Neural progenitor cell (in vitro differentiated cells): Measurements from ENCODE around the gene PWWP2B. TPM values are rescaled to one million over a fixed set of nuclear protein-coding genes. Genes with fewer than 3 reads are reported as not detected.

Source experiments
- DNase-seq: peaks from one replicate; pipeline ENCODE4 v3.0.0-alpha.2; 2016; ENCODE audit warnings: low spot score
- H2AFZ ChIP-seq: fragments of 200-600 bp; sonication (generic); replicated peaks from 2 replicates; pipeline ENCODE4 v1.6.1; 2016; ENCODE audit warnings: antibody characterized with exemption
- H3F3A ChIP-seq: fragments of 200-600 bp; sonication (generic); 2 replicates; pipeline ENCODE4 v1.6.1; 2016; ENCODE audit warnings: antibody characterized with exemption, low read depth
- H3K27ac ChIP-seq: fragments of 200-600 bp; sonication (generic); 2 replicates; pipeline ENCODE4 v1.5.1; 2016; ENCODE audit warnings: mild to moderate bottlenecking
- H3K27me3 ChIP-seq: fragments of 200-600 bp; sonication (generic); 2 replicates; pipeline ENCODE4 v1.6.1; 2016; ENCODE audit warnings: mild to moderate bottlenecking, moderate library complexity
- H3K36me3 ChIP-seq: fragments of 200-600 bp; sonication (generic); 2 replicates; pipeline ENCODE4 v1.5.1; 2016
- H3K4me1 ChIP-seq: fragments of 200-600 bp; sonication (generic); 2 replicates; pipeline ENCODE4 v1.6.1; 2016; ENCODE audit warnings: mixed run types
- H3K4me2 ChIP-seq: fragments of 200-600 bp; sonication (generic); 2 replicates; pipeline ENCODE4 v1.6.1; 2016
- H3K4me3 ChIP-seq: fragments of 200-600 bp; sonication (generic); 2 replicates; pipeline ENCODE4 v1.5.1; 2016
- H3K79me2 ChIP-seq: fragments of 200-600 bp; sonication (generic); 2 replicates; pipeline ENCODE4 v1.6.1; 2016; ENCODE audit warnings: low read depth
- H3K9ac ChIP-seq: fragments of 200-600 bp; sonication (generic); 2 replicates; pipeline ENCODE4 v1.6.1; 2016
- H3K9me3 ChIP-seq: fragments of 200-600 bp; sonication (generic); 2 replicates; pipeline ENCODE4 v1.5.1; 2016; ENCODE audit warnings: low read depth
- H4K20me1 ChIP-seq: fragments of 200-600 bp; sonication (generic); 2 replicates; pipeline ENCODE4 v1.6.1; 2016; ENCODE audit warnings: low read depth
- H3K27ac Mint-ChIP-seq: 3 replicates; pipeline ENCODE4 v1.8.0; 2021; ENCODE audit warnings: mixed read lengths
- H3K27me3 Mint-ChIP-seq: 2 replicates; pipeline ENCODE4 v1.8.0; 2022; ENCODE audit warnings: low read depth, mild to moderate bottlenecking, inconsistent platforms, moderate library complexity, mixed read lengths; ENCODE audit not compliant: insufficient read depth
- H3K36me3 Mint-ChIP-seq: 3 replicates; pipeline ENCODE4 v1.8.0; 2021; ENCODE audit warnings: mixed read lengths
- H3K4me1 Mint-ChIP-seq: 3 replicates; pipeline ENCODE4 v1.8.0; 2021; ENCODE audit warnings: mixed read lengths
- H3K4me3 Mint-ChIP-seq: 3 replicates; pipeline ENCODE4 v1.8.0; 2021; ENCODE audit warnings: mild to moderate bottlenecking, moderate library complexity, mixed read lengths
- H3K9me3 Mint-ChIP-seq: 3 replicates; pipeline ENCODE4 v1.8.0; 2020; ENCODE audit warnings: mixed read lengths
- CTCF ChIP-seq: fragments of 200-600 bp; sonication (generic); IDR thresholded peaks from 2 replicates; pipeline ENCODE4 v1.5.1; 2017; ENCODE audit warnings: antibody characterized with exemption, mild to moderate bottlenecking
- EZH2 ChIP-seq: fragments of 200-600 bp; sonication (generic); IDR thresholded peaks from 2 replicates; pipeline ENCODE4 v1.6.1; 2017; ENCODE audit warnings: antibody characterized with exemption, mild to moderate bottlenecking, moderate library complexity
- EZH2phosphoT487 ChIP-seq: fragments of 200-600 bp; sonication (generic); IDR thresholded peaks from 2 replicates; pipeline ENCODE4 v1.6.1; 2017; ENCODE audit warnings: antibody characterized with exemption
- total RNA-seq: library from RNA; depleted of rRNA; stranded (reverse); fragments of >200 nt; gene quantifications from 2 replicates; pipeline ENCODE4 v1.2.3, GENCODE V29; 2015; ENCODE audit warnings: low replicate concordance

PWWP2B gene
- total RNA-seq, 1 donor from 2014 or later: 0.34 TPM

DNA sequence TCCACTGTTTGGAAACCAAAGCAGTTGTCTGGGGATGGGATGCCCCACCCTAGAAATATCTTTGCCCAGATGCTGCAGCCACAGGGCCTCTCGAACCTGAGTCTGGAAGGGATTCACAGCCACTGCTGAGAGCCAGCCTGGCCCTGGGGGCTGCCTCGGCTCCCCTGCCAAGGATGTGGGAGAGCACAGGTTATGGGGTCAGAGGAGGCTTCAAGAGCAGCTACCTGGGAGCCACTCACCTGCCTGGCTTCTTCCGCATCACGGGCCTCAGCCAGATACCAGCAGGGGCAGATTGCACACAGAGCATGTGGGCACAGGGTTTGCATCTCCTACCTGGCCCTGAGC, 5.4 kb upstream of the PWWP2B start:
- Histone ChIP-seq H3K4me2 (no peak overlapping the region), H2AFZ (no peak overlapping the region), H4K20me1 (peaks cover 6% of the 10 kb centered on the region), H3K36me3 (no peaks in the 10 kb centered on the region), H3F3A (peaks cover 23% of the 10 kb centered on the region), H3K27me3 (peaks cover 28% of the 10 kb centered on the region), H3K9me3 (no peaks in the 10 kb centered on the region), H3K9ac (no peak overlapping the region), H3K27ac (no peak overlapping the region), H3K79me2 (no peaks in the 10 kb centered on the region), H3K4me1 (peaks cover 9% of the 10 kb centered on the region), H3K4me3 (no peak overlapping the region)
- no peak for TF ChIP-seq CTCF
- no peak for TF ChIP-seq EZH2
- no peak for TF ChIP-seq EZH2phosphoT487
- no peaks in the 10 kb centered on the region for H3K36me3 Mint-ChIP-seq
- no peak overlapping the region for H3K27ac Mint-ChIP-seq
- DNase-seq: no peak
- no peak overlapping the region for H3K4me3 Mint-ChIP-seq
- peaks cover 6% of the 10 kb centered on the region for H3K9me3 Mint-ChIP-seq
- H3K4me1 Mint-ChIP-seq: peaks cover 4% of the 10 kb centered on the region
- H3K27me3 Mint-ChIP-seq: peaks cover 19% of the 10 kb centered on the region

GRCh38 chr10:132392184-132392800, 4.7 kb upstream of the PWWP2B start:
- H3K9ac ChIP-seq: no peak overlapping the region
- no peak for DNase-seq
- no peak for TF ChIP-seq CTCF
- TF ChIP-seq EZH2phosphoT487: no peak
- peaks cover 6% of the 10 kb centered on the region for H4K20me1 ChIP-seq
- peaks cover 10% of the 10 kb centered on the region for H3K4me1 ChIP-seq
- no peak overlapping the region for H3K27ac ChIP-seq
- no peaks in the 10 kb centered on the region for H3K9me3 ChIP-seq
- peaks cover 32% of the 10 kb centered on the region for H3K27me3 ChIP-seq
- no peaks in the 10 kb centered on the region for H3K79me2 ChIP-seq
- peaks cover 4% of the 10 kb centered on the region for H3K4me1 Mint-ChIP-seq
- H2AFZ ChIP-seq: no peak overlapping the region
- H3K9me3 Mint-ChIP-seq: peaks cover 6% of the 10 kb centered on the region
- H3F3A ChIP-seq: peaks cover 23% of the 10 kb centered on the region
- no peak overlapping the region for H3K4me2 ChIP-seq
- no peaks in the 10 kb centered on the region for H3K36me3 Mint-ChIP-seq
- no peak overlapping the region for H3K4me3 ChIP-seq
- H3K27ac Mint-ChIP-seq: no peak overlapping the region
- peak overlapping the region; percentile 6 for H3K4me3 Mint-ChIP-seq
- H3K27me3 Mint-ChIP-seq: peaks cover 16% of the 10 kb centered on the region
- no peaks in the 10 kb centered on the region for H3K36me3 ChIP-seq

GRCh38 chr10:132392811-132393694, 3.9 kb upstream of the PWWP2B start:
- Histone ChIP-seq H3K4me3 (no peak overlapping the region), H3F3A (peaks cover 25% of the 10 kb centered on the region), H3K27me3 (peaks cover 40% of the 10 kb centered on the region), H3K4me2 (no peak overlapping the region), H3K9ac (no peak overlapping the region), H3K36me3 (no peaks in the 10 kb centered on the region), H4K20me1 (peaks cover 6% of the 10 kb centered on the region), H3K79me2 (no peaks in the 10 kb centered on the region), H3K27ac (no peak overlapping the region), H2AFZ (no peak overlapping the region), H3K4me1 (peaks cover 17% of the 10 kb centered on the region), H3K9me3 (no peaks in the 10 kb centered on the region)
- no peak for DNase-seq
- Mint-ChIP-seq H3K36me3 (no peaks in the 10 kb centered on the region), H3K9me3 (peaks cover 6% of the 10 kb centered on the region), H3K27me3 (peaks cover 18% of the 10 kb centered on the region), H3K4me1 (peaks cover 4% of the 10 kb centered on the region), H3K4me3 (no peak overlapping the region), H3K27ac (no peak overlapping the region)
- TF ChIP-seq CTCF (no peak), EZH2 (no peak), EZH2phosphoT487 (no peak)
